Esophagus muscularis mucosa (tissue), 4 donors: Measurements from ENCODE around the gene CSMD2.

Experiments
- EP300 ChIP-seq: sonication (generic); formaldehyde crosslinking; IDR thresholded peaks from one replicate; pipeline ENCODE4 v1.6.1; 2017; ENCODE audit warnings: antibody characterized with exemption
- POLR2A ChIP-seq: fragments of 450-650 bp; IDR thresholded peaks from one replicate; pipeline ENCODE4 v1.6.1; 2017; ENCODE audit warnings: antibody characterized with exemption, moderate library complexity, mild to moderate bottlenecking, low read depth
- TF ChIP-seq, protein P1 (sequence below), 3 experiments: fragments of 200-600 bp in 2 of 3; fragments of 450-650 bp in 1 of 3; sonication (generic) in 2 of 3; IDR thresholded peaks; one replicate each; pipeline ENCODE4 v1.5.1; 2017 to 2019; ENCODE audit warnings: antibody characterized with exemption in 3 of 3, mild to moderate bottlenecking in 2 of 3, moderate library complexity in 1 of 3

DNA sequence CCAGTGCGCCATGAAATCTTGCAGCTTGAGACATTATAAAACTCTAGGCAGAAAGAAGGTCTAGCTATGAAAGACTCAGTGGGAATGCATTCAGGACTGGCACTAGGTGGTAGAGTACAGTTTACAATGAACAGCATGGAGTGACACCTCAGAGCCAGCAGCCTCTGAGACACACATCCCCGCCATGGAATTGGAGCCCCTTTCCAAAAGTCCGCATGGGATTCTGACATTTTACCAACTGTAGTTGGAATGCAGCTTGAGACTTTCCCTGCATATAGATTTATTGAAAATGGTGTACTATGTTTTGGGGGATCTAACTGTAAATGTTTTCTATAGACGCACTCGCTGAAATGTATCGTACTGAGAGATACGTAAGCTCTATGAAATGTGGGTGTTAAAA lies 576.3 kb downstream of the CSMD2 start:
- TF ChIP-seq EP300 (no peak), POLR2A (no peak)
- TF ChIP-seq, protein P1, sequence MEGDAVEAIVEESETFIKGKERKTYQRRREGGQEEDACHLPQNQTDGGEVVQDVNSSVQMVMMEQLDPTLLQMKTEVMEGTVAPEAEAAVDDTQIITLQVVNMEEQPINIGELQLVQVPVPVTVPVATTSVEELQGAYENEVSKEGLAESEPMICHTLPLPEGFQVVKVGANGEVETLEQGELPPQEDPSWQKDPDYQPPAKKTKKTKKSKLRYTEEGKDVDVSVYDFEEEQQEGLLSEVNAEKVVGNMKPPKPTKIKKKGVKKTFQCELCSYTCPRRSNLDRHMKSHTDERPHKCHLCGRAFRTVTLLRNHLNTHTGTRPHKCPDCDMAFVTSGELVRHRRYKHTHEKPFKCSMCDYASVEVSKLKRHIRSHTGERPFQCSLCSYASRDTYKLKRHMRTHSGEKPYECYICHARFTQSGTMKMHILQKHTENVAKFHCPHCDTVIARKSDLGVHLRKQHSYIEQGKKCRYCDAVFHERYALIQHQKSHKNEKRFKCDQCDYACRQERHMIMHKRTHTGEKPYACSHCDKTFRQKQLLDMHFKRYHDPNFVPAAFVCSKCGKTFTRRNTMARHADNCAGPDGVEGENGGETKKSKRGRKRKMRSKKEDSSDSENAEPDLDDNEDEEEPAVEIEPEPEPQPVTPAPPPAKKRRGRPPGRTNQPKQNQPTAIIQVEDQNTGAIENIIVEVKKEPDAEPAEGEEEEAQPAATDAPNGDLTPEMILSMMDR (IDR thresholded peaks at IDR 0.05) = no peak
